GM23248 (cell line): Measurements from ENCODE around the gene HARS1. TPM values are rescaled to one million over a fixed set of nuclear protein-coding genes. Genes with fewer than 3 reads are reported as not detected.
"Not testable (repeated sequence)": the region's sequence is repeated elsewhere in the genome, so short reads cannot be mapped to it uniquely, and the experiment has no call there.

Source experiments
- DNase-seq: peaks from one replicate; pipeline ENCODE4 v3.0.0-alpha.2; 2015
- H2AFZ ChIP-seq: fragments of 200-600 bp; sonication (generic); 2 replicates; pipeline ENCODE4 v1.6.1; 2016; ENCODE audit warnings: antibody characterized with exemption
- H3F3A ChIP-seq: fragments of 200-600 bp; sonication (generic); 2 replicates; pipeline ENCODE4 v1.6.1; 2016; ENCODE audit warnings: mild to moderate bottlenecking, antibody characterized with exemption, mixed run types; ENCODE audit not compliant: insufficient read depth
- H3K27ac ChIP-seq: fragments of 200-600 bp; sonication (generic); 2 replicates; pipeline ENCODE4 v1.5.1; 2016; ENCODE audit warnings: mild to moderate bottlenecking
- H3K27me3 ChIP-seq: fragments of 200-600 bp; sonication (generic); replicated peaks from 2 replicates; pipeline ENCODE4 v1.6.1; 2016; ENCODE audit warnings: mild to moderate bottlenecking; ENCODE audit not compliant: insufficient read depth
- H3K36me3 ChIP-seq: fragments of 200-600 bp; sonication (generic); 2 replicates; pipeline ENCODE4 v1.6.1; 2016; ENCODE audit warnings: low read depth, mild to moderate bottlenecking
- H3K4me1 ChIP-seq: fragments of 200-600 bp; sonication (generic); 2 replicates; pipeline ENCODE4 v1.6.1; 2016; ENCODE audit warnings: mild to moderate bottlenecking; ENCODE audit not compliant: insufficient read depth
- H3K4me2 ChIP-seq: fragments of 200-600 bp; sonication (generic); one replicate; pipeline ENCODE4 v1.6.1; 2016; ENCODE audit warnings: mild to moderate bottlenecking; ENCODE audit not compliant: unreplicated experiment
- H3K4me3 ChIP-seq: fragments of 200-600 bp; sonication (generic); 2 replicates; pipeline ENCODE4 v1.5.1; 2016; ENCODE audit warnings: mild to moderate bottlenecking
- H3K79me2 ChIP-seq: fragments of 200-600 bp; sonication (generic); 2 replicates; pipeline ENCODE4 v1.6.1; 2016; ENCODE audit warnings: mild to moderate bottlenecking; ENCODE audit not compliant: insufficient read depth
- H3K9ac ChIP-seq: fragments of 200-600 bp; sonication (generic); 2 replicates; pipeline ENCODE4 v1.6.1; 2016; ENCODE audit warnings: mild to moderate bottlenecking
- H3K9me2 ChIP-seq: fragments of 200-600 bp; sonication (generic); 2 replicates; pipeline ENCODE4 v1.6.1; 2016; ENCODE audit warnings: mixed run types, mild to moderate bottlenecking, moderate library complexity; ENCODE audit not compliant: insufficient read depth
- H3K9me3 ChIP-seq: fragments of 200-600 bp; sonication (generic); one replicate; pipeline ENCODE4 v1.6.1; 2017; ENCODE audit warnings: low read depth
- H4K20me1 ChIP-seq: fragments of 200-600 bp; sonication (generic); 2 replicates; pipeline ENCODE4 v1.6.0; 2016; ENCODE audit not compliant: insufficient read depth
- EZH2 ChIP-seq: fragments of 200-600 bp; sonication (generic); IDR thresholded peaks from 2 replicates; pipeline ENCODE4 v1.6.1; 2018; ENCODE audit warnings: antibody characterized with exemption, mild to moderate bottlenecking; ENCODE audit not compliant: insufficient read depth, poor library complexity, severe bottlenecking
- EZH2phosphoT487 ChIP-seq: fragments of 200-600 bp; sonication (generic); IDR thresholded peaks from 2 replicates; pipeline ENCODE4 v1.6.1; 2018; ENCODE audit warnings: antibody characterized with exemption, moderate library complexity, mild to moderate bottlenecking, low read depth; ENCODE audit not compliant: insufficient read depth
- WGBS, 2 experiments: methylation state at CpG; one replicate each; pipeline ENCODE4 v1.1.6; 2015 to 2017; ENCODE audit warnings: low lambda C conversion rate in 2 of 2, low coverage in 1 of 2; ENCODE audit errors: missing lambda C conversion rate in 2 of 2; 5-methylcytosine and 5-hydroxymethylcytosine counted together
- in situ Hi-C: fragments of 300-500 bp; cut with MboI; formaldehyde crosslinking; loops from 2 replicates; pipeline ENCODE4 v1.15.0; 2020
- polyA plus RNA-seq: library from polyadenylated mRNA; unstranded; fragments of >200 nt; fragmentation: Nextera tagmentation; extraction: Ambion mirVana; gene quantifications from 2 replicates; pipeline ENCODE4 v1.2.1, GENCODE V29; 2016
- total RNA-seq: library from RNA; depleted of rRNA; stranded (reverse); fragments of >200 nt; shearing (Covaris generic); gene quantifications from 2 replicates; pipeline ENCODE4 v1.2.3, GENCODE V29; 2014

The HARS1 gene
- total and polyA plus RNA-seq, 2 experiments from 2014 or later, result 75.7 to 92.5 TPM

GRCh38 chr5:140725799-140726471 is 34.8 kb upstream of the HARS1 start:
- in situ Hi-C loops, result no loop called here
- Histone ChIP-seq H3K27ac (no peak overlapping the region), H3K27me3 (no peaks in the 10 kb centered on the region), H3K9ac (peak overlapping the region; percentile 46; the same call in 1 of the 2 replicates), H2AFZ (peak overlapping the region; percentile 75), H3K79me2 (no peaks in the 10 kb centered on the region), H3K36me3 (no peaks in the 10 kb centered on the region), H3K4me3 (peak overlapping the region; percentile 73), H3K4me1 (no peaks in the 10 kb centered on the region), H3F3A (peaks cover 7% of the 10 kb centered on the region; the same call in 1 of the 2 replicates), H4K20me1 (no peaks in the 10 kb centered on the region), H3K4me2 (peak overlapping the region; percentile 79), H3K9me2 (no peaks in the 10 kb centered on the region), H3K9me3 (no peaks in the 10 kb centered on the region)
- 1 to 2% methylated on average over 22 to 23 of the region's 23 CpGs for WGBS, 2 experiments
- peak; percentile 95 for DNase-seq
- no peak for TF ChIP-seq EZH2
- TF ChIP-seq EZH2phosphoT487, result no peak

- H3K36me3 ChIP-seq, H3K4me2 ChIP-seq, H3K27ac ChIP-seq, H3K27me3 ChIP-seq, H3K79me2 ChIP-seq, DNase-seq, H3K9me2 ChIP-seq, in situ Hi-C loops, H2AFZ ChIP-seq, H3K4me1 ChIP-seq, H4K20me1 ChIP-seq, H3K4me3 ChIP-seq, H3K9ac ChIP-seq, H3K9me3 ChIP-seq: not testable (repeated sequence)
- 75 to 76% methylated on average over 5 of the region's 5 CpGs for WGBS, 2 experiments
- peaks cover 13% of the 10 kb centered on the region for H3F3A ChIP-seq
These were observed 30.2 kb upstream of the HARS1 start for GRCh38 chr5:140721395-140721794.

GRCh38 chr5:140720738-140721137 is 29.6 kb upstream of the HARS1 start:
- H3K4me3 ChIP-seq, H3K36me3 ChIP-seq, H3K9me2 ChIP-seq, H3K4me1 ChIP-seq, DNase-seq, H3K27ac ChIP-seq, H2AFZ ChIP-seq, H3K9ac ChIP-seq, H3K79me2 ChIP-seq, H3K4me2 ChIP-seq, H3K9me3 ChIP-seq, H4K20me1 ChIP-seq, in situ Hi-C loops, H3K27me3 ChIP-seq: not testable (repeated sequence)
- 39 to 41% methylated on average over 6 of the region's 6 CpGs for WGBS, 2 experiments
- peaks cover 10% of the 10 kb centered on the region for H3F3A ChIP-seq

GRCh38 chr5:140718266-140718592 is 27.1 kb upstream of the HARS1 start:
- Histone ChIP-seq H3K4me2 (peak overlapping the region; percentile 49), H3K9ac (no peak overlapping the region), H3K9me3 (no peaks in the 10 kb centered on the region), H3K9me2 (no peaks in the 10 kb centered on the region), H3F3A (peaks cover 10% of the 10 kb centered on the region), H3K27ac (peak overlapping the region; percentile 31; the same call in 1 of the 2 replicates), H2AFZ (peak overlapping the region; percentile 43; the same call in 1 of the 2 replicates), H3K27me3 (no peaks in the 10 kb centered on the region), H3K4me3 (no peak overlapping the region), H3K4me1 (peaks cover 10% of the 10 kb centered on the region; the same call in 1 of the 2 replicates), H4K20me1 (no peaks in the 10 kb centered on the region), H3K79me2 (no peaks in the 10 kb centered on the region), H3K36me3 (no peaks in the 10 kb centered on the region)
- WGBS, 2 experiments, result 63 to 68% methylated on average over 7 of the region's 7 CpGs
- no peak for DNase-seq
- TF ChIP-seq EZH2 (no peak), EZH2phosphoT487 (no peak)
- in situ Hi-C loops, result no loop called here

GRCh38 chr5:140716238-140716637 is 25.1 kb upstream of the HARS1 start:
- H3K36me3 ChIP-seq, H3K9ac ChIP-seq, H2AFZ ChIP-seq, H3K4me1 ChIP-seq, H3K4me2 ChIP-seq, H3K9me2 ChIP-seq, H3K27ac ChIP-seq, H4K20me1 ChIP-seq, H3K79me2 ChIP-seq, H3K27me3 ChIP-seq, H3K9me3 ChIP-seq, H3K4me3 ChIP-seq, in situ Hi-C loops, DNase-seq: not testable (repeated sequence)
- peaks cover 20% of the 10 kb centered on the region for H3F3A ChIP-seq
- WGBS, 2 experiments, result 94 to 96% methylated on average over 2 of the region's 2 CpGs
